WI38 (cell line): ENCODE measurements around the gene NLGN1.
"Not testable (repeated sequence)": the region's sequence is repeated elsewhere in the genome, so short reads cannot be mapped to it uniquely, and the experiment has no call there.

Experiments used
- H3K4me3 ChIP-seq: 2 replicates; pipeline ENCODE4 v1.5.1; 2011; ENCODE audit warnings: low read depth, mild to moderate bottlenecking, control low read depth, low read length
- CTCF ChIP-seq: IDR thresholded peaks from 2 replicates; pipeline ENCODE4 v1.5.1; 2012; ENCODE audit warnings: low read depth, mild to moderate bottlenecking, control low read depth, low read length

Gene NLGN1

DNA sequence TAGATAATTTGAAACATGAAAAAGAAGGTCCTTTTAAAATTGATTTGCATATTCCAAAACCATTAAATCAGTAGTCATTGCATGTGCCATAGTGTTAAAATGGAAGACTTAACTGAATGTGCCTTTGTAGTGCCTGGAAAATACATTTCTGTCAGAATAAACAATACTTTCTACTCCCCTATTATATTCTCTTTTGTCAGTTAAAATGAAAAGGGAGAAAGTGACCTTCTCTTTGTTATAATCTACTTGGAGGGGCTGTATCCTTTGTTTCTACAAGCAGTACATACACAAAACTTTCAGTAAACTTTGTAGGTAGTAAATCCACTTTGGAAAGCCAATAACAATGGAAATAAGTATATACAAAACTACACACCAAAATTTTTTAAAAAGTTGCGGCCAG is 189.5 kb downstream of the NLGN1 start:
- H3K4me3 ChIP-seq = no peak overlapping the region
- no peak for TF ChIP-seq CTCF

- H3K4me3 ChIP-seq = no peak overlapping the region
- no peak for TF ChIP-seq CTCF
These were observed 191.0 kb downstream of the NLGN1 start for GRCh38 chr3:173588556-173588955.

GRCh38 chr3:173589116-173589515 is 191.6 kb downstream of the NLGN1 start:
- TF ChIP-seq CTCF = no peak
- no peak overlapping the region for H3K4me3 ChIP-seq

GRCh38 chr3:173591401-173591800 is 193.9 kb downstream of the NLGN1 start:
- no peak for TF ChIP-seq CTCF

DNA sequence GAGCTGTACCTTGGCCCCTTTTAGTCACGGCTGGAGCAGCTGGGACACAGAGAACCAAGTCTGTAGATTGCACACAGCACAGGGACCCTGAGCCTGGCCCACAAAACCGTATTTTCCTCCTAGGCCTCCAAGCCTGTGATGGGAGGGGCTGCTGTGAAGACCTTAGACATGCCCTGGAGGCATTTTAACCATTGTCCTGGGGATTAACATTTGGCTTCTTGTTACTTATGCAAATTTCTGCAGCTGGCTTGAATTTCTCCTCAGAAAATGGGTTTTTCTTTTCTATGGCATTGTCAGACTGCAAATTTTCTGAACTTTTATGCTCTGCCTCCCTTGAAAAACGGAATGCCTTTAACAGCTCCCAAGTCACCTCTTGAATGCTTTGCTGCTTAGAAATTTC is 197.3 kb downstream of the NLGN1 start:
- not testable (repeated sequence) for H3K4me3 ChIP-seq

More at GRCh38 chr3:173591401-173591800, 193.9 kb downstream of the NLGN1 start:
- no peak overlapping the region for H3K4me3 ChIP-seq

DNA sequence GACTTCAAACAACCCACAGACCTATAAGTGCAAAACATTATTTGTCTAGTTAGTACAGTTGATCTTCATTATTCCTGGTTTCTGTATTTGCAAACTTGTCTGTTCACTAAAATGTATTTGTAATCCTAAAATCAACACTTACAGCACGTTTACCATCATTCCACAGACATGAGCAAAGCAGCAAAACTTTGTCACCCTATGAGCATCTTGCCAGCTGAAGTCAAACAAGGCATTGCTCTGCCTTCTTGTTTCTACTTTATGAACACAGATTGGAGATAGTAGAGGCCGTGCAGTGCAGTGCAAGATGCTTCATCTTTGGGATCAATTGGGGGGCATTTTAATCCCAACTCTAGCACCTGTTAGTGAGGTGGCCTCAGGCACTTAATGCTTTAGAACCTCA is 202.1 kb downstream of the NLGN1 start:
- no peak overlapping the region for H3K4me3 ChIP-seq
- no peak for TF ChIP-seq CTCF

DNA sequence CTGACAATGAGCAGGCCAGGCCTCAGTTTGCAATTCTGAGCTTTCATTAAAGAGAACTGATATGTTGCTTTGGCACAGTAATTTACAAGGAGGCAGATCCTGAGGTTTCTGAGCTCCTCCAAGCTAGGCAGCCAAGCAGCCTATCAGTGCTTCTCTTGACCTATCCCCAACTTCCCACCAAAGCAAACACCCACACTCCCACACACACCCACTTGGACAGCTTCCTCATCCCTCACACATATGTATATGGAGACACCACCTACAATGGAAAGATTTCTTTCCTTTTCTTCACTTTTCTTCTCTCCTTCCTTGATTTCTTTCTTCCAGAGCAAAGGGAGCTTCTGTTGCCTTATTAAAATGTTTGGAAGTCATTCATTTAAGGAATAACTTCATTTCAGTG is 217.0 kb downstream of the NLGN1 start:
- no peak overlapping the region for H3K4me3 ChIP-seq
- no peak for TF ChIP-seq CTCF

DNA sequence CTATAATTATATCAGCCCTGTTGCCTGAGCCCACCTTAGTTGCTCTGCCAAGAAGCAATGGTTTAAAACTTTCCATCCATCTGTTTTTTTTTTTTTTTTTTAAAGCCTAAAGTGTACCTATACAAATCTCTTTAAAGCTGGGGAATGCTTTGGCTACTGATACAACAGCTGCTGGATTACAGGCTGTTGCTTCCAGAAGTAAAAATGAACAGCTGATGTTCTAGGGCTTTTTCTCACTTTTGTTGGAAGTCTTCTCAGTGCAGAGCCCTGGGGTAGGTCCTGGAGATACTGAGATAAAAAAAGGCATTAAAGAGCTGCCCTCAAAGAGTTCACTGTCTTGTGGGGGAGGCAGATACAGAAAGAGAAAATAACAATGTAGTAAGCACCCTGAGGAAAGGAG is 218.1 kb downstream of the NLGN1 start:
- no peak overlapping the region for H3K4me3 ChIP-seq
- no peak for TF ChIP-seq CTCF
